ENCODE measurements around the gene NEDD8. TPM values are rescaled to one million over a fixed set of nuclear protein-coding genes. Genes with fewer than 3 reads are reported as not detected.
"Not testable (repeated sequence)": the region's sequence is repeated elsewhere in the genome, so short reads cannot be mapped to it uniquely, and the experiment has no call there.

The NEDD8 gene
- total RNA-seq, 1 donor from 2014 or later, result 180 TPM

DNA sequence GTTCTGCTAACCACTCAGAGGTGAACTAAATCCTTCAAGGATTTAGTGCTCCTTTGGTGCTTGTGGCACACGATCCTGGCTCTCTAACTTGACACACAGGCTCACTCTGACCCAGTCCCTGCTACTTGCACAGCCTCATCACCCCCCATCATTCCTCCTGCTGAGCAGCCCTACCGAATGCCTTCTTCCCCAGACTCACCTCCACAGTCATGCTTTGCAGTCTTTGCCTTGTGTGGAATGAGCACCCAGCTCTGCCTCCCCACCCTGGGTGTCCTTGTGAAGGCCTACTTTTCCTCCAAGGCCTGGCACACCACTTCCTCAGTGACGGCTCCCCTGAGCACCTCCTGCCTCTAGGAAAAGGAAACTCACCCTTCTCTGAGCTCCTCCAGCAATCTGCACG lies 18.2 kb upstream of the NEDD8 start:
- no peak for TF ChIP-seq CTCF (IDR thresholded peaks at IDR 0.05; ENCODE audit: insufficient read depth, low read length, poor library complexity, severe bottlenecking)
- Histone ChIP-seq H3K4me3 (ENCODE audit: low read depth, low read length) (no peak overlapping the region), H3K27me3 (ENCODE audit: control insufficient read depth, insufficient read depth, low read length) (no peaks in the 10 kb centered on the region), H3K36me3 (ENCODE audit: control insufficient read depth, insufficient read depth, low read length) (no peaks in the 10 kb centered on the region)
- DNase-seq (ENCODE audit: low read depth), result no peak

DNA sequence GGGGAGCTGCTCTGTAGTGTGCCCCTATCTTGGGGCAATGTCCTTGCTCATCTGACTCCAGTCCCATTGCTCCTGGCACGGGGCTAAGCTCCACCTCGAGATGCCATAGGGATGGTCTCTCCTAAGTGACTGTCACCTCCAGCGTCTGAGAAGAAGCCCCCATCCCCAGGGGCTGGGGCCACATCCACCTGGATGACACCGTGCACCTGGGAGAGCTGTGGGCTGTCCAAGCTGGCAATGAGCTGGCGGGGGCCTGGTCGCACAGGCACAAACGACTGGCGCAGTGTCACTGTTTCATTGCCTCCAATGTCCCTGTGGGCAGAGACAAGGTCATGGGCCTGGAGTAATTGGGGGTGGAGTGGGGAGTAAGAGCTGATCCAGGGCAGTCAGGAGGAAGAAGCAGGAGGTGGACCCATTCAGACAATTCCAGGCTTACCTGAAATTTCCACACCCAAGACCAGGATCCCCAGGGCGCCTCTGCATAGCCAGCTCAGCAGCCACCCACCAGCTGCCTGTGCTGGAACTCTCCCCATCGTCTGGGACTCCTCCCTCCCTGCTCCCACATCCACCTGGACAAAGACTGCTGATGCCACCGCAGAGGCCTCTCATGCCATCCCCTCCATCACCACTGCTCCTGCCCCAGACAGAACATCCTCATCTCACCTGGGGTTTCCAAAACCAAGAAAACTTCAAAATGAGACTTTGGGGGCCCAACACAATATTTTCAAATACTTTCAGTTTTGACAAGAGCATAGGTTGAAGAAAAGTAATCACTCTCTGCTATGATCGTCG lies 17.3 kb upstream of the NEDD8 start:
- Histone ChIP-seq H3K36me3 (ENCODE audit: control insufficient read depth, insufficient read depth, low read length) (no peaks in the 10 kb centered on the region), H3K27me3 (ENCODE audit: control insufficient read depth, insufficient read depth, low read length) (no peaks in the 10 kb centered on the region), H3K4me3 (ENCODE audit: low read depth, low read length) (no peak overlapping the region)
- DNase-seq (ENCODE audit: low read depth), result no peak
- no peak for TF ChIP-seq CTCF (IDR thresholded peaks at IDR 0.05; ENCODE audit: insufficient read depth, low read length, poor library complexity, severe bottlenecking)

DNA sequence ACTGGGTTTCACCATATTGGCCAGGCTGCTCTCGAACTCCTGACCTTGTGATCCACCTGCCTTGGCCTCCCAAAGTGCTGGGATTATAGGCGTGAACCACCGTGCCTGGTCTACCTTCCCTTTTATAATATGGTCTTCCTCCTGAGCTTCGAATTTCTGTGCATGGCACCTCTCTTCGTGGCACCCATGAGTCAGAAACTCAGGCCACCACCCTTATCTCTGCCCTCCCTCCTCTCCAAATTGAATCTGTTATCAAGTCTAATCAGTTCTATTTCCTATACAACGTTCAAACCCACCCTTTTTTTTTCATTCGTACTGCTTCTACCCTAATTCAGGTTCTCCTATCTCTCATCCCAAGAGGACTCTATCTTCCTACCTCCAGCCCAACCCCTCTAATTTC lies 15.3 kb upstream of the NEDD8 start:
- no peak for TF ChIP-seq CTCF (IDR thresholded peaks at IDR 0.05; ENCODE audit: insufficient read depth, low read length, poor library complexity, severe bottlenecking)
- no peaks in the 10 kb centered on the region for H3K27me3 ChIP-seq (ENCODE audit: control insufficient read depth, insufficient read depth, low read length)
- DNase-seq (ENCODE audit: low read depth), result no peak
- H3K36me3 ChIP-seq (ENCODE audit: control insufficient read depth, insufficient read depth, low read length), result no peaks in the 10 kb centered on the region
- H3K4me3 ChIP-seq (ENCODE audit: low read depth, low read length), result no peak overlapping the region

DNA sequence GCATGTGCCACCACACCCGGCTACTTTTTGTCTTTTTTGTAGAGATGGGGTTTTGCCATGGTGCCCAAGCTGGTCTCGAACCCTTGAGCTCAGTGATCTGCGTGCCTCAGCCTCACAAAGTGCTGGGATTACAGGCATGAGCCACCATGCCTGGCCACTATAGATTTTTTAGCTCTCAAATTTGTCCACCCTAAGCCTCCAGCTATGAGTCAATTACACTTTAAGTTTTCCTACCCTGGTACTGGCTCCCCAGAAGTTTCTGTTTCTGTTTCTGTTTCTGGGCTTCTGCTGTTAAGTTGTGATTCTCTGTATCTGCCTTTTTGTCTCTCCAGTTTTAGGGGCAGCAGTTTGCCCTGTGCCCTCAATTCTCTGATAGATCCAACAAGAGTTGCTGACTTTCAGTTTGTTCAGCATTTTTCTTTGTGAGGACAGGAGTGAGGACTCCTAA lies 14.6 kb upstream of the NEDD8 start:
- no peaks in the 10 kb centered on the region for H3K36me3 ChIP-seq (ENCODE audit: control insufficient read depth, insufficient read depth, low read length)
- H3K27me3 ChIP-seq (ENCODE audit: control insufficient read depth, insufficient read depth, low read length), result no peaks in the 10 kb centered on the region
- DNase-seq (ENCODE audit: low read depth), result no peak
- no peak overlapping the region for H3K4me3 ChIP-seq (ENCODE audit: low read depth, low read length)
- no peak for TF ChIP-seq CTCF (IDR thresholded peaks at IDR 0.05; ENCODE audit: insufficient read depth, low read length, poor library complexity, severe bottlenecking)

DNA sequence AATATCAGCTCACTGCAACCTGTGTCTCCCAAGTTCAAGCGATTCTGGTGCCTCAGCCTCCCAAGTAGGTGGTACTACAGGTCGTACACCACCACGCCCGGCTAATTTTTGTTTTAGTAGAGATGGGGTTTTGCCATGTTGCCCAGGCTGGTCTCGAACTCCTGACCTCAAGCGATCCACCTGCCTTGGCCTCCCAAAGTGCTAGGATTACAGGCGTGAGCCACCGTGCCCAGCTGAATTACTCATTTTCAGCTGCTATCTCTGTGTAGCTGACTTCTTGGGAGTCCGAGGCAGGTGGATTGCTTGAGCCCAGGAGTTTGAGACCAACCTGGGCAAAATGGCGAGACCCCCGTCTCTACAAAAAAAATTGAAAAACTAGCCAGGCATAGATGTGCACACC lies 13.2 kb upstream of the NEDD8 start:
- not testable (repeated sequence) for H3K27me3 ChIP-seq (ENCODE audit: control insufficient read depth, insufficient read depth, low read length); H3K4me3 ChIP-seq (ENCODE audit: low read depth, low read length); DNase-seq (ENCODE audit: low read depth); H3K36me3 ChIP-seq (ENCODE audit: control insufficient read depth, insufficient read depth, low read length)

- H3K4me3 ChIP-seq (ENCODE audit: low read depth, low read length), result peak overlapping the region; percentile 80
- TF ChIP-seq CTCF (IDR thresholded peaks at IDR 0.05; ENCODE audit: insufficient read depth, low read length, poor library complexity, severe bottlenecking), result no peak
Measured at GRCh38 chr14:24243336-24243836, 11.2 kb upstream of the NEDD8 start.

More at GRCh38 chr14:24243336-24243836, 11.2 kb upstream of the NEDD8 start:
- Histone ChIP-seq H3K36me3 (ENCODE audit: control insufficient read depth, insufficient read depth, low read length) (peaks cover 12% of the 10 kb centered on the region), H3K27me3 (ENCODE audit: control insufficient read depth, insufficient read depth, low read length) (no peaks in the 10 kb centered on the region)
- DNase-seq (ENCODE audit: low read depth), result no peak

Measured in kidney epithelial cell (primary cell).